ENCODE measurements around the gene TCFL5. TPM values are rescaled to one million over a fixed set of nuclear protein-coding genes. Genes with fewer than 3 reads are reported as not detected.

The TCFL5 gene
- total RNA-seq, 6 donors from 2014 or later: 2.1 to 9.6 (median 7.1) TPM

- Histone ChIP-seq H3K4me1 (peaks cover 15 to 40% (median 27%) of the 10 kb centered on the region in 4 donors), H3K36me3 (peaks cover 8 to 35% (median 23%) of the 10 kb centered on the region in 4 donors), H3K27me3 (no peaks in the 10 kb centered on the region), H3K4me3 (no peak overlapping the region), H3K9me3 (no peaks in the 10 kb centered on the region), H3K27ac (peak overlapping the region in 1 of 4 donors; percentile 95)
- ATAC-seq (ENCODE audit: low FRiP score in 2 of 2) (no peak), DNase-seq (peak in 1 of 2 donors; percentile 73)
- TF ChIP-seq POLR2AphosphoS5 (IDR thresholded peaks at IDR 0.05) (no peak), POLR2A (IDR thresholded peaks at IDR 0.05) (no peak), CTCF (IDR thresholded peaks at IDR 0.05) (no peak), EP300 (IDR thresholded peaks at IDR 0.05) (no peak)
- WGBS, 2 donors: 87 to 89% methylated on average over 20 to 23 of the region's 26 CpGs
Observed at GRCh38 chr20:62797671-62798532, 63.7 kb downstream of the TCFL5 start.

- TF ChIP-seq POLR2AphosphoS5 (IDR thresholded peaks at IDR 0.05): no peak
- no peak for TF ChIP-seq EP300 (IDR thresholded peaks at IDR 0.05)
- no peak for TF ChIP-seq CTCF (IDR thresholded peaks at IDR 0.05)
- TF ChIP-seq POLR2A (IDR thresholded peaks at IDR 0.05): no peak
- no peaks in the 10 kb centered on the region for H3K9me3 ChIP-seq
- peak overlapping the region; percentile 81 to 97 (median 94) for H3K27ac ChIP-seq
- peak in 1 of 2 donors; percentile 73 for DNase-seq
- no peaks in the 10 kb centered on the region for H3K27me3 ChIP-seq
- peak overlapping the region; percentile 38 to 82 (median 80) for H3K4me3 ChIP-seq
- 43 to 45% methylated on average over 11 to 12 of the region's 53 CpGs for WGBS, 2 donors
- H3K36me3 ChIP-seq: peaks cover 8 to 35% (median 23%) of the 10 kb centered on the region in 4 donors
- ATAC-seq (ENCODE audit: low FRiP score in 2 of 2): peak in 1 of 2 donors; percentile 23
- H3K4me1 ChIP-seq: peaks cover 15 to 36% (median 27%) of the 10 kb centered on the region in 4 donors
Observed at GRCh38 chr20:62796699-62797491, 64.7 kb downstream of the TCFL5 start.

GRCh38 chr20:62795023-62795761, 66.4 kb downstream of the TCFL5 start:
- DNase-seq (peak; percentile 59 to 93), ATAC-seq (ENCODE audit: low FRiP score in 2 of 2) (peak in 1 of 2 donors; percentile 17)
- peak overlapping the region; percentile 92 to 97 (median 94) for H3K27ac ChIP-seq
- peaks cover 19 to 40% (median 31%) of the 10 kb centered on the region in 4 donors for H3K4me1 ChIP-seq
- peak overlapping the region; percentile 67 to 82 (median 80) for H3K4me3 ChIP-seq
- peak in 2 of 4 donors; percentile 16 to 34 for TF ChIP-seq POLR2A (IDR thresholded peaks at IDR 0.05)
- no peak for TF ChIP-seq EP300 (IDR thresholded peaks at IDR 0.05)
- TF ChIP-seq POLR2AphosphoS5 (IDR thresholded peaks at IDR 0.05): peak in 1 of 2 donors; percentile 9
- no peaks in the 10 kb centered on the region for H3K27me3 ChIP-seq
- WGBS, 2 donors: 1% methylated on average over 59 to 60 of the region's 68 CpGs
- H3K36me3 ChIP-seq: peaks cover 8 to 24% (median 17%) of the 10 kb centered on the region in 4 donors
- no peaks in the 10 kb centered on the region for H3K9me3 ChIP-seq

GRCh38 chr20:62794007-62794724, 67.5 kb downstream of the TCFL5 start:
- H3K4me3 ChIP-seq: peak overlapping the region; percentile 29 to 82 (median 80)
- H3K27me3 ChIP-seq: no peaks in the 10 kb centered on the region
- H3K9me3 ChIP-seq: no peaks in the 10 kb centered on the region
- peaks cover 19 to 40% (median 31%) of the 10 kb centered on the region in 4 donors for H3K4me1 ChIP-seq
- TF ChIP-seq POLR2A (IDR thresholded peaks at IDR 0.05) (peak; percentile 12 to 91 (median 72)), EP300 (IDR thresholded peaks at IDR 0.05) (no peak), POLR2AphosphoS5 (IDR thresholded peaks at IDR 0.05) (peak; percentile 54 to 89), CTCF (IDR thresholded peaks at IDR 0.05) (peak in 2 of 6 experiments; percentile 2 to 10)
- peaks cover 0 to 14% (median 7%) of the 10 kb centered on the region in 4 donors for H3K36me3 ChIP-seq
- DNase-seq (peak; percentile 96 to 99), ATAC-seq (ENCODE audit: low FRiP score in 2 of 2) (peak; percentile 94 to 97)
- WGBS, 2 donors: 1% methylated on average over 15 to 29 of the region's 69 CpGs
- H3K27ac ChIP-seq: peak overlapping the region; percentile 92 to 97 (median 94)
